ENCODE measurements around the gene FRMD1.

DNA sequence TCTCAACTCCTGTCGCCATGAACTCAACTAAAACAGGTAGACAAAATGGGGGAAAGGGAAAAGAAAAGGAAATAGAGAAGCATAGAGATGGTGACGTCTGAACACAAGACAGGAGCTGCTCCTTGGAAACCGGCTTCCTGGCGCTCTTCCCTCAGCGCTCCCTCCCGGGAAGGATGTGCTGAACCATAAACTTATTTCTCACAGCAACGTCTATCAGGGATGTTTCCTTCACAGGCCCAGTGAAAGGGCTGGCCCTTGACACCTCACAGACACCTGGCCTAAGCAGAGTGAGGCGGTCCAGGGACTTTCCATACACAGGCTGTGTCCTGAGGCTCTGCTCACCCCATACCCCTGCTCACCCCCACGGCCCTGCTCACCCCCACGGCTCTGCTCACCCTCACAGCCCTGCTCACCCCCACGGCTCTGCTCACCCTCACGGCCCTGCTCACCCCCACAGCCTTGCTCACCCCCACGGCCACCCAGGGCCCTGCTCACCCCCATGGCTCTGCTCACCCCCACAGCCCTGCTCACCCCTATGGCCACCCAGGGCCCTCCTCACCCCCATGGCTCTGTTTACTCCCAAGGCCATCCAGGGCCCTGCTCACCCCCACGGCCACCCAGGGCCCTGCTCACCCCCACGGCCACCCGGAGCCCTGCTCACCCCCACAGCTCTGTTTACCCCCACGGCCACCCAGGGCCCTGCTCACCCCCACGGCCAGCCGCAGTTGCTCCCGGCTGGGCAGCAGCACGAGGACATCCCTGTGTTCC is 653 bp downstream of the FRMD1 start:
- TF ChIP-seq, protein P1, sequence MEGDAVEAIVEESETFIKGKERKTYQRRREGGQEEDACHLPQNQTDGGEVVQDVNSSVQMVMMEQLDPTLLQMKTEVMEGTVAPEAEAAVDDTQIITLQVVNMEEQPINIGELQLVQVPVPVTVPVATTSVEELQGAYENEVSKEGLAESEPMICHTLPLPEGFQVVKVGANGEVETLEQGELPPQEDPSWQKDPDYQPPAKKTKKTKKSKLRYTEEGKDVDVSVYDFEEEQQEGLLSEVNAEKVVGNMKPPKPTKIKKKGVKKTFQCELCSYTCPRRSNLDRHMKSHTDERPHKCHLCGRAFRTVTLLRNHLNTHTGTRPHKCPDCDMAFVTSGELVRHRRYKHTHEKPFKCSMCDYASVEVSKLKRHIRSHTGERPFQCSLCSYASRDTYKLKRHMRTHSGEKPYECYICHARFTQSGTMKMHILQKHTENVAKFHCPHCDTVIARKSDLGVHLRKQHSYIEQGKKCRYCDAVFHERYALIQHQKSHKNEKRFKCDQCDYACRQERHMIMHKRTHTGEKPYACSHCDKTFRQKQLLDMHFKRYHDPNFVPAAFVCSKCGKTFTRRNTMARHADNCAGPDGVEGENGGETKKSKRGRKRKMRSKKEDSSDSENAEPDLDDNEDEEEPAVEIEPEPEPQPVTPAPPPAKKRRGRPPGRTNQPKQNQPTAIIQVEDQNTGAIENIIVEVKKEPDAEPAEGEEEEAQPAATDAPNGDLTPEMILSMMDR (IDR thresholded peaks at IDR 0.05): no peak
- no peak for TF ChIP-seq POLR2A (IDR thresholded peaks at IDR 0.05)
